NCI-H1092 treated with DMSO at 0.1 percent for 48 hours (cell line): ENCODE measurements around the gene DUS2.

ENCODE experiments used
- DNase-seq: peaks from one replicate; lab custom pipeline; 2025; lab: John Stamatoyannopoulos, UW

DUS2 gene

GRCh38 chr16:68128577-68129305 is 105.7 kb downstream of the DUS2 start:
- DNase-seq, result no peak
